Neuronal stem cell (in vitro differentiated cells): ENCODE data around the gene PKD1L1.
A peak's percentile ranks its signal among the peaks of the same experiment; 100 is the strongest.

Source experiments
- DNase-seq: peaks from one replicate; pipeline ENCODE4 v3.0.0-alpha.2; 2013; ENCODE audit warnings: low spot score
- H2AFZ ChIP-seq: one replicate; pipeline ENCODE4 v1.6.1; 2013; ENCODE audit warnings: mild to moderate bottlenecking, low read length, inconsistent platforms
- H2AK5ac ChIP-seq: 2 replicates; pipeline ENCODE4 v1.6.1; 2013; ENCODE audit warnings: low read depth, mild to moderate bottlenecking, inconsistent platforms, low read length, moderate library complexity, mixed read lengths
- H2BK120ac ChIP-seq: 2 replicates; pipeline ENCODE4 v1.6.1; 2013; ENCODE audit warnings: low read depth, mild to moderate bottlenecking, inconsistent platforms, low read length, moderate library complexity, mixed read lengths
- H2BK12ac ChIP-seq: one replicate; pipeline ENCODE4 v1.6.1; 2013; ENCODE audit warnings: low read length, inconsistent platforms
- H2BK15ac ChIP-seq: 2 replicates; pipeline ENCODE4 v1.6.1; 2013; ENCODE audit warnings: mild to moderate bottlenecking, low read length, inconsistent platforms, mixed read lengths
- H2BK5ac ChIP-seq: one replicate; pipeline ENCODE4 v1.6.1; 2013; ENCODE audit warnings: inconsistent platforms, mild to moderate bottlenecking, low read length, moderate library complexity
- H3K14ac ChIP-seq: one replicate; pipeline ENCODE4 v1.6.1; 2013; ENCODE audit warnings: low read length, inconsistent platforms
- H3K18ac ChIP-seq: 2 replicates; pipeline ENCODE4 v1.6.1; 2013; ENCODE audit warnings: low read length, inconsistent platforms
- H3K23ac ChIP-seq: 2 replicates; pipeline ENCODE4 v1.6.1; 2013; ENCODE audit warnings: low read depth, mild to moderate bottlenecking, mixed read lengths, low read length, inconsistent platforms; ENCODE audit not compliant: poor library complexity
- H3K27ac ChIP-seq: replicated peaks from 3 replicates; pipeline ENCODE4 v1.5.1; 2013; ENCODE audit warnings: low read length, inconsistent platforms
- H3K27me3 ChIP-seq, 3 experiments: 2 replicates each; pipeline ENCODE4 v1.6.1; 2013; ENCODE audit warnings: low read length in 3 of 3, mild to moderate bottlenecking in 2 of 3, inconsistent platforms in 1 of 3, low read depth in 1 of 3, mixed read lengths in 1 of 3, moderate library complexity in 1 of 3; ENCODE audit not compliant: control insufficient read depth in 3 of 3, insufficient read depth in 3 of 3
- H3K36me3 ChIP-seq, 2 donors: replicated peaks in 1 of 2; 2 replicates each; pipeline ENCODE4 v1.6.1; 2013; ENCODE audit warnings: low read length in 2 of 2; ENCODE audit not compliant: control insufficient read depth in 2 of 2, insufficient read depth in 2 of 2
- H3K4ac ChIP-seq: 2 replicates; pipeline ENCODE4 v1.6.1; 2013; ENCODE audit warnings: inconsistent platforms, mild to moderate bottlenecking, low read length, moderate library complexity
- H3K4me1 ChIP-seq, 2 donors: 1 replicate in 1 of 2; 2 replicates in 1 of 2; pipeline ENCODE4 v1.6.1; 2013; ENCODE audit warnings: low read length in 2 of 2, low read depth in 1 of 2; ENCODE audit not compliant: control insufficient read depth in 2 of 2, insufficient read depth in 1 of 2
- H3K4me2 ChIP-seq: one replicate; pipeline ENCODE4 v1.6.1; 2013; ENCODE audit warnings: mild to moderate bottlenecking, low read length, inconsistent platforms; ENCODE audit not compliant: insufficient read depth, poor library complexity, severe bottlenecking
- H3K4me3 ChIP-seq, 2 donors: 2 replicates each; pipeline ENCODE4 v1.5.1; 2013; ENCODE audit warnings: low read length in 2 of 2, mild to moderate bottlenecking in 2 of 2, inconsistent platforms in 1 of 2, moderate library complexity in 1 of 2
- H3K79me1 ChIP-seq: one replicate; pipeline ENCODE4 v1.6.1; 2013; ENCODE audit warnings: low read depth, mild to moderate bottlenecking, inconsistent platforms, low read length, moderate library complexity
- H3K9ac ChIP-seq: one replicate; pipeline ENCODE4 v1.6.1; 2013; ENCODE audit warnings: mild to moderate bottlenecking, low read depth, low read length, inconsistent platforms; ENCODE audit not compliant: poor library complexity
- H3K9me3 ChIP-seq, 2 donors: replicated peaks in 1 of 2; 2 replicates each; pipeline versions ENCODE3 to v1.6.1; 2013; ENCODE audit warnings: low read length in 2 of 2, mild to moderate bottlenecking in 2 of 2, inconsistent platforms in 1 of 2, low read depth in 1 of 2, mixed read lengths in 1 of 2, moderate library complexity in 1 of 2; ENCODE audit not compliant: control insufficient read depth in 2 of 2, insufficient read depth in 1 of 2
- H4K8ac ChIP-seq: one replicate; pipeline ENCODE4 v1.6.1; 2013; ENCODE audit warnings: low read depth, mild to moderate bottlenecking, inconsistent platforms, low read length, moderate library complexity
- H4K91ac ChIP-seq: one replicate; pipeline ENCODE4 v1.6.1; 2013; ENCODE audit warnings: low read length, low read depth, mild to moderate bottlenecking, inconsistent platforms; ENCODE audit not compliant: poor library complexity
- WGBS, 2 donors: extraction: QIAGEN DNeasy Blood & Tissue Kit; methylation state at CpG; one replicate each; pipeline ENCODE4 v1.1.7; 2013; ENCODE audit warnings: missing lambda C conversion rate in 2 of 2, mixed read lengths in 1 of 2; ENCODE audit not compliant: insufficient read length in 2 of 2, insufficient replicate concordance in 1 of 2; ENCODE audit errors: extremely low coverage in 2 of 2; 5-methylcytosine and 5-hydroxymethylcytosine counted together

PKD1L1 gene

GRCh38 chr7:47741984-47742383 lies 206.3 kb downstream of the PKD1L1 start:
- Histone ChIP-seq H2BK15ac (no peak overlapping the region), H3K23ac (no peak overlapping the region), H3K4me1 (peaks cover 23 to 26% of the 10 kb centered on the region in 2 donors), H3K27me3 (no peaks in the 10 kb centered on the region), H3K4ac (no peak overlapping the region), H3K14ac (no peak overlapping the region), H3K9ac (no peak overlapping the region), H3K4me3 (no peak overlapping the region), H3K36me3 (no peaks in the 10 kb centered on the region), H2AFZ (no peak overlapping the region), H2BK120ac (no peak overlapping the region), H2BK5ac (no peak overlapping the region), H2BK12ac (no peak overlapping the region), H4K91ac (no peak overlapping the region), H3K79me1 (no peaks in the 10 kb centered on the region), H3K27ac (no peak overlapping the region), H2AK5ac (no peak overlapping the region), H3K18ac (no peak overlapping the region), H3K4me2 (no peak overlapping the region), H3K9me3 (no peaks in the 10 kb centered on the region), H4K8ac (no peak overlapping the region)
- no peak for DNase-seq
- WGBS, 2 donors, result no CpG with 5 or more reads among the region's 6 CpGs

- H3K14ac ChIP-seq, result no peak overlapping the region
- no peak overlapping the region for H3K4me3 ChIP-seq
- H3K9ac ChIP-seq, result no peak overlapping the region
- no peak overlapping the region for H2AFZ ChIP-seq
- no peak overlapping the region for H3K18ac ChIP-seq
- no peak overlapping the region for H4K91ac ChIP-seq
- H2BK15ac ChIP-seq, result no peak overlapping the region
- H3K27ac ChIP-seq, result no peak overlapping the region
- no peak overlapping the region for H2BK12ac ChIP-seq
- no peaks in the 10 kb centered on the region for H3K79me1 ChIP-seq
- no peak for DNase-seq
- H3K4ac ChIP-seq, result no peak overlapping the region
- no peak overlapping the region for H3K23ac ChIP-seq
- H2AK5ac ChIP-seq, result no peak overlapping the region
- no peak overlapping the region for H4K8ac ChIP-seq
- H3K9me3 ChIP-seq, result no peaks in the 10 kb centered on the region
- no peak overlapping the region for H2BK5ac ChIP-seq
- peaks cover 24 to 26% of the 10 kb centered on the region in 2 donors for H3K4me1 ChIP-seq
- WGBS, 2 donors, result no CpG with 5 or more reads among the region's 8 CpGs
- H3K27me3 ChIP-seq, result no peaks in the 10 kb centered on the region
- no peaks in the 10 kb centered on the region for H3K36me3 ChIP-seq
- H2BK120ac ChIP-seq, result no peak overlapping the region
- H3K4me2 ChIP-seq, result no peak overlapping the region
These were observed 208.4 kb downstream of the PKD1L1 start for GRCh38 chr7:47739891-47740290.

GRCh38 chr7:47739301-47739875 lies 208.9 kb downstream of the PKD1L1 start:
- H2AK5ac ChIP-seq, result no peak overlapping the region
- no peak overlapping the region for H3K4me2 ChIP-seq
- H4K8ac ChIP-seq, result peak overlapping the region; percentile 43
- no peak overlapping the region for H2BK15ac ChIP-seq
- no peak overlapping the region for H2BK120ac ChIP-seq
- H3K9ac ChIP-seq, result peak overlapping the region; percentile 7
- DNase-seq, result no peak
- no peak overlapping the region for H2BK12ac ChIP-seq
- no peaks in the 10 kb centered on the region for H3K79me1 ChIP-seq
- no peak overlapping the region for H2BK5ac ChIP-seq
- no peaks in the 10 kb centered on the region for H3K27me3 ChIP-seq
- no peak overlapping the region for H3K27ac ChIP-seq
- H3K9me3 ChIP-seq, result no peaks in the 10 kb centered on the region
- H3K18ac ChIP-seq, result peak overlapping the region; percentile 82
- WGBS, 2 donors, result no CpG with 5 or more reads among the region's 9 CpGs
- no peaks in the 10 kb centered on the region for H3K36me3 ChIP-seq
- peak overlapping the region; percentile 51 for H2AFZ ChIP-seq
- H3K23ac ChIP-seq, result no peak overlapping the region
- no peak overlapping the region for H3K4me3 ChIP-seq
- H3K14ac ChIP-seq, result no peak overlapping the region
- no peak overlapping the region for H3K4ac ChIP-seq
- H3K4me1 ChIP-seq, result peaks cover 24 to 26% of the 10 kb centered on the region in 2 donors
- no peak overlapping the region for H4K91ac ChIP-seq

- peaks cover 18 to 26% of the 10 kb centered on the region in 2 donors for H3K4me1 ChIP-seq
- no peak overlapping the region for H2BK15ac ChIP-seq
- H3K4me3 ChIP-seq, result no peak overlapping the region
- H3K79me1 ChIP-seq, result no peaks in the 10 kb centered on the region
- H2BK5ac ChIP-seq, result no peak overlapping the region
- no peaks in the 10 kb centered on the region for H3K9me3 ChIP-seq
- no peaks in the 10 kb centered on the region for H3K36me3 ChIP-seq
- H3K14ac ChIP-seq, result no peak overlapping the region
- H2AFZ ChIP-seq, result no peak overlapping the region
- H4K91ac ChIP-seq, result no peak overlapping the region
- no peak overlapping the region for H2BK120ac ChIP-seq
- no peak overlapping the region for H4K8ac ChIP-seq
- H2BK12ac ChIP-seq, result no peak overlapping the region
- H3K27me3 ChIP-seq, result no peaks in the 10 kb centered on the region
- DNase-seq, result no peak
- no peak overlapping the region for H3K23ac ChIP-seq
- no peak overlapping the region for H3K4me2 ChIP-seq
- H3K9ac ChIP-seq, result no peak overlapping the region
- H3K27ac ChIP-seq, result no peak overlapping the region
- H3K4ac ChIP-seq, result no peak overlapping the region
- peak overlapping the region; percentile 73 for H3K18ac ChIP-seq
- no CpG with 5 or more reads among the region's 6 CpGs for WGBS, 2 donors
- no peak overlapping the region for H2AK5ac ChIP-seq
These were observed 209.6 kb downstream of the PKD1L1 start for GRCh38 chr7:47738563-47739166.
